LNCAP (cell line): ENCODE data around the gene SYDE2.

Experiments
- TF ChIP-seq, protein P1 (sequence below): fragments of 450-650 bp; IDR thresholded peaks from 2 replicates; pipeline ENCODE4 v1.5.1; 2017; ENCODE audit warnings: mild to moderate bottlenecking

SYDE2 gene

DNA sequence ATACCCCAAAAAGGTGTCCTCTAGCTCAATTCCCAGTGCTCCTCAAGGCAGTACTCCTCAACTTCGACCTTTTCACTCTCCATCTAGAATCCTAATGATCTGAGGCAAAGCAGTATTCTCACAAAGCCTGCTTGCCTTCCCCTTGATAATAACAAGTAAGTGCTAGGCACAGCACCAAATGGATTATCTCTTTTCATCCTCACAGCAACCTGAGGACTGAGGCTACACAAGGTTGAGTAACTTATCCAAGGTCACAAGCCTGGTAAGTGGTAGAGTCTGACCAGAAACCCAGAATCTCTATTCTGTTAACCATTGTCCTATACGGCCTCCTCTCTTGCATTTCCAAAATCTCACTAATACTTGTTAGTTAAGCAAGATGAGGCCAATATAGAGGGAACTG, 5.1 kb downstream of the SYDE2 start:
- TF ChIP-seq, protein P1, sequence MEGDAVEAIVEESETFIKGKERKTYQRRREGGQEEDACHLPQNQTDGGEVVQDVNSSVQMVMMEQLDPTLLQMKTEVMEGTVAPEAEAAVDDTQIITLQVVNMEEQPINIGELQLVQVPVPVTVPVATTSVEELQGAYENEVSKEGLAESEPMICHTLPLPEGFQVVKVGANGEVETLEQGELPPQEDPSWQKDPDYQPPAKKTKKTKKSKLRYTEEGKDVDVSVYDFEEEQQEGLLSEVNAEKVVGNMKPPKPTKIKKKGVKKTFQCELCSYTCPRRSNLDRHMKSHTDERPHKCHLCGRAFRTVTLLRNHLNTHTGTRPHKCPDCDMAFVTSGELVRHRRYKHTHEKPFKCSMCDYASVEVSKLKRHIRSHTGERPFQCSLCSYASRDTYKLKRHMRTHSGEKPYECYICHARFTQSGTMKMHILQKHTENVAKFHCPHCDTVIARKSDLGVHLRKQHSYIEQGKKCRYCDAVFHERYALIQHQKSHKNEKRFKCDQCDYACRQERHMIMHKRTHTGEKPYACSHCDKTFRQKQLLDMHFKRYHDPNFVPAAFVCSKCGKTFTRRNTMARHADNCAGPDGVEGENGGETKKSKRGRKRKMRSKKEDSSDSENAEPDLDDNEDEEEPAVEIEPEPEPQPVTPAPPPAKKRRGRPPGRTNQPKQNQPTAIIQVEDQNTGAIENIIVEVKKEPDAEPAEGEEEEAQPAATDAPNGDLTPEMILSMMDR = no peak

DNA sequence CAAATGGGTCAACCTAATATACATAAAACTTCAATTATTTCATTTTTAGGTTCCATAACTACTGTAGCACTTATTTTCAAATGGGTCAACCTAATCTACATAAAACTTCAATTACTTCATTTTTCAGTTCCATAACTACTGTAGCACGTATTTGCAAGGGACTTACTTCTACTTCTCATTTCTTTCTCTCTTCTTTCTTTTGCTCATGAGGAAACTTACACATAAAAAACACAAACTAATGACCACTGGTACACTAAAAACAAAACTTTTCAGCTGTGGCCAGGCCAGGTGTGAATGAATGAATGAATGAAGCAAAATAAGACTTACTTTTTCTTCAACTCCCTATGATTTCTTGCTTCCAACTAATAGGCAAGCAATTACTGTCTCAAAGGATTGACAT, 11.7 kb downstream of the SYDE2 start:
- TF ChIP-seq, protein P1 = no peak

DNA sequence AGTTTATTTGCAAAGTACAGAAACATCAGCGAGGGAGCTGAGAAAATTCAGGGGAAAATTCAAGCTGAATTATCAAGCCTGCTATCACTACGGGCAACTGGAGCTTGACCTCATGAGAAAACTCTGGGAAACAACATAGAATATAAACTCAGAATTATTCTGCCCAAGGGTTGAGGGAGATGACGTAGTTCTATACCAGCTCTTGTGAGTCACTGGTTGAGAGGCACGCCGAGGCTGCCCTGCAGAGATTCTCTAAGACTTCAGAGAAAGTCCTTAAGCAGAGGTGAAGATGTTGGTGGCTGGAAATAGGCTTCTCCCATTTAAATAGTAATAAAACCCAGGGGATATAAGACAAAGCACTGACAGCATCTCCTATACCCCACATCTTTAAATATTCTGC, 12.3 kb downstream of the SYDE2 start:
- TF ChIP-seq, protein P1 = no peak

DNA sequence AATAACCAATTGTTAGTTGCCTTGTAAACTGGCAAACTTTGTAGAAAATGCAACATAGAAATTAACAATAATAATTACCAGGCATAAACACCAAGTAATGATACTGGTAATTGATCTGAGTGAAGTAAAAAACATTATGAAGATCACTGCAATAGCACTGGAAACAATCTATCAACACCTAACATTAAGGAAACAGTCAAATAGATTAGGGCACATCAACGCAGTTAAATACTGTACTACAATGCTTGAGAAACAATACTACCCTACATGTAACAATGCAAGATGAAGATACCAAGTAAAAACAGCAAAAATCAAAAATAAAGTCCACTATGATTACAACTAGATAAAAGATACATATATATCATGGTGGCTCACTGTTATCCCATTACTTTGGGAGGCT, 16.6 kb downstream of the SYDE2 start:
- TF ChIP-seq, protein P1 = no peak

DNA sequence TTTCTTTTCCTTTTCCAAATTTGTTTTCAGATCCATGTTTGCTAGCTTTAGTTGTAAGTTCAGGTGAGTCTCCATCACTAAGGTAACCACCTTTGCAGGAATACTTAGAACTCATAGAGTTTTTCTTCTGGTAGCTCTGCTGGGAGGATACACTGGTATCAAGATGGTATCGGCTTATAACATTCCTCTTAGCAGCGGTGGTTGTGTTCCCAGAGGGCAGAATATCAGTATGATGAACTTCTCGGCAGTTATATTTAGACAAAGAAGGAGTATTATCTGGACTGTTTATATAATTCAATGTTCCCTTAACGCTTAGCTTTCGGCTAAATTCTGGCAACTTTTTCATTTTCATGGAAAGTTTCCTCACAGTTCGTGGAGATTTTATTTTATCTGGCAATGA, 18.1 kb downstream of the SYDE2 start:
- TF ChIP-seq, protein P1 = no peak

DNA sequence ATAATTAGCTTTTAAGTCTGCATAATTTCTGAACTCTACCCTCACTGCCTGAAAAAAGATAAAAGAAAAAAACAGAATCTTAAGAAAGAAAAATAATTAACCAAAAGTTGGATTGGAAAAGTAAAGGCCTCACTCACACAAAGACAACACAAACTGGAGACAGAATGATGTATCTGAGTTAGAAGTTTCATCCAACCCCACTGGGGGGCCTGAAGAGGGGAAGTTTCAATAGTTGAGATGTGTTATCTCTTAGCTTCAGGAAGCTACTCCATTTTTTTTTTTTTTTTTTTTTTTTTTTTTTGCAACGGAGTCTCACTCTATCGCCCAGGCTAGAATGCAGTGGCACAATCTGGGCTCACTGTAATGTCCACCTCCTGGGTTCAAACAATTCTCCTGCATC, 19.9 kb downstream of the SYDE2 start:
- TF ChIP-seq, protein P1 = no peak

DNA sequence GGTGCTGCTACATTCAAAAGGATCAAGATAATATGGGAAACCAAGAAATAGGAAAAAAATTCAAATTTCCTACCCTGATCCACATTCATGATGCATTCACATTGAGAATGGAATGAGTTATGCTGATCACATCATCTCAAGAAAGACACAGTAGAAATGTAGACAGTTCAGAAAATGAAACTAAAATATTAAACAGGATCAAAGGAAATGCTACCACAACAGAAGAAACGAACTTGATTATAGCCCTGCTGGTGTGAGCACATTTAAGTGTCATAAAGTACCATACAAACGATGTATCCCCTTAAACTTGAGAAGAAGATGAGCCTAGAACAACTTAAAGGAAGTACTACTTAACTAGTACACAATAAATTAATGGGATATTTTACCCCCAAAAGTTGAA, 21.3 kb downstream of the SYDE2 start:
- TF ChIP-seq, protein P1 = no peak

DNA sequence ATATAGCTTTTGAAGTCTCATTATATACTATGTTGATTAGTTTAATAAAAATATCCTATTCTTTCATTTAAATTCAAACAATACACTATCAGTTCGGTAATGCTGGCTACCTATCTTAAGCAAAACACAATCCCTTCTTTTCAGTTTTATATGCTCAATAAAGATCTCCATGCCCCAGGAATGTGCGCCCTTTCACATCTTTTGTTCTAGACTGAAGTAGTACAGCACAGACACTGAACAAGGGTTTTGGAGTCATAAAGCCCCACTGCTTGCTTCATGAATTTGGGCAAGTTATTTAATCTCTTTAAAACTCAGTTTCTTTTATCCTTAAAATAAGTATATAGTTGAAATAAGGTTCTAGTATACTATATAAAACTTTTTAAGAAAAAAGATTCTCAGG, 22.4 kb downstream of the SYDE2 start:
- TF ChIP-seq, protein P1 = no peak
